ENCODE measurements around the gene SPACA6. TPM values are rescaled to one million over a fixed set of nuclear protein-coding genes. Genes with fewer than 3 reads are reported as not detected.

The SPACA6 gene
- total and polyA plus RNA-seq, 2 experiments from 2014 or later = 7.2 to 13.1 TPM

- Histone ChIP-seq H3K4me3 (no peak overlapping the region), H3K79me2 (no peaks in the 10 kb centered on the region), H4K20me1 (ENCODE audit: insufficient read depth, poor library complexity, severe bottlenecking) (no peaks in the 10 kb centered on the region), H3K27me3 (no peaks in the 10 kb centered on the region), H3K36me3 (replicated peaks; ENCODE audit: insufficient read depth, low read depth) (no peaks in the 10 kb centered on the region), H3K9me2 (replicated peaks; ENCODE audit: insufficient read depth) (no peaks in the 10 kb centered on the region), H3K4me2 (no peak overlapping the region), H2AFZ (no peak overlapping the region), H3K9me3 (ENCODE audit: low read depth) (no peaks in the 10 kb centered on the region), H3K4me1 (ENCODE audit: insufficient read depth) (no peaks in the 10 kb centered on the region), H3K27ac (no peak overlapping the region)
- 71% methylated on average over 4 of the region's 4 CpGs for WGBS (ENCODE audit: low lambda C conversion rate, missing lambda C conversion rate)
- no peak for TF ChIP-seq EZH2 (IDR thresholded peaks at IDR 0.05; ENCODE audit: borderline replicate concordance)
- no peak for TF ChIP-seq EZH2phosphoT487 (IDR thresholded peaks at IDR 0.05; ENCODE audit: low read depth, severe bottlenecking, unreplicated experiment)
- TF ChIP-seq CTCF (IDR thresholded peaks at IDR 0.05; ENCODE audit: poor library complexity) = no peak
- no peak for DNase-seq (ENCODE audit: low spot score)
Measured at GRCh38 chr19:51754770-51755169, 61.6 kb downstream of the SPACA6 start.

MicroRNA genes within 50 kb of the gene (microRNA counts, 767-probe panel; counts per million panel counts)
- microRNA hsa-let-7e-5p (12,547 counts per million, percentile 97 among the panel's probes with 10 or more counts), microRNA hsa-miR-125a-3p (not detected), microRNA hsa-miR-125a-5p (12,195 counts per million, percentile 95 among the panel's probes with 10 or more counts), microRNA hsa-miR-99b-5p (10,743 counts per million, percentile 86 among the panel's probes with 10 or more counts)

Small RNAs within 50 kb of the gene (microRNA-seq; reads per million reads assigned to microRNA genes)
- gene MIR125A (25,462 reads per million, percentile 97 among the genes with 10 or more reads in this experiment), gene MIR99B (25,586 reads per million, percentile 97 among the genes with 10 or more reads in this experiment), gene MIRLET7E (30,756 reads per million, percentile 98 among the genes with 10 or more reads in this experiment)

Small RNAs within 50 kb of the gene (small RNA-seq; reads per million reads assigned to genes)
- not detected for gene AC018755.2
- not detected for gene MIR125A
- 1.5 reads per million, percentile 82 among the genes with 10 or more reads in this experiment for gene MIR99B
- gene MIRLET7E = not detected

Other genes starting within 250 kb of the SPACA6 start
- gene SIGLEC8, start 234.9 kb upstream of the SPACA6 start, total RNA-seq = 0.13 and 1.2 TPM in 2 replicates
- gene SIGLEC8, start 234.9 kb upstream of the SPACA6 start, polyA plus RNA-seq = 0.28 TPM in 1 of 2 replicates, not detected in the other
- not detected in 2 replicates for gene CEACAM18, start 214.8 kb upstream of the SPACA6 start, total RNA-seq
- 0.19 TPM in 1 of 2 replicates, not detected in the other for gene CEACAM18, start 214.8 kb upstream of the SPACA6 start, polyA plus RNA-seq
- not detected in 2 replicates for gene SIGLEC12, start 191.5 kb upstream of the SPACA6 start, total RNA-seq
- gene SIGLEC12, start 191.5 kb upstream of the SPACA6 start, polyA plus RNA-seq = 0.11 and 0.29 TPM in 2 replicates
- gene SIGLEC6, start 161.7 kb upstream of the SPACA6 start, total RNA-seq = not detected in 2 replicates
- gene SIGLEC6, start 161.7 kb upstream of the SPACA6 start, polyA plus RNA-seq = not detected in 2 replicates
- gene ZNF175, start 122.0 kb upstream of the SPACA6 start, total RNA-seq = 3.9 and 4.1 TPM in 2 replicates
- 0.67 and 1.1 TPM in 2 replicates for gene ZNF175, start 122.0 kb upstream of the SPACA6 start, polyA plus RNA-seq
- gene SIGLEC5, start 62.9 kb upstream of the SPACA6 start, total RNA-seq = not detected in 2 replicates
- gene SIGLEC5, start 62.9 kb upstream of the SPACA6 start, polyA plus RNA-seq = not detected in 2 replicates
- 0.13 TPM in 1 of 2 replicates, not detected in the other for gene SIGLEC14, start 46.5 kb upstream of the SPACA6 start, total RNA-seq
- 0.15 and 0.47 TPM in 2 replicates for gene SIGLEC14, start 46.5 kb upstream of the SPACA6 start, polyA plus RNA-seq
- gene HAS1, start 30.7 kb downstream of the SPACA6 start, total RNA-seq = 0.13 TPM in 1 of 2 replicates, not detected in the other
- gene HAS1, start 30.7 kb downstream of the SPACA6 start, polyA plus RNA-seq = 0.07 and 1.4 TPM in 2 replicates
- gene FPR1, start 58.5 kb downstream of the SPACA6 start, total RNA-seq = 0.24 and 0.53 TPM in 2 replicates
- gene FPR1, start 58.5 kb downstream of the SPACA6 start, polyA plus RNA-seq = 1.7 and 2.6 TPM in 2 replicates
- not detected in 2 replicates for gene FPR2, start 67.8 kb downstream of the SPACA6 start, total RNA-seq
- not detected in 2 replicates for gene FPR2, start 67.8 kb downstream of the SPACA6 start, polyA plus RNA-seq
- not detected in 2 replicates for gene FPR3, start 101.8 kb downstream of the SPACA6 start, total RNA-seq
- gene FPR3, start 101.8 kb downstream of the SPACA6 start, polyA plus RNA-seq = not detected in 2 replicates
- 10.4 and 16.3 TPM in 2 replicates for gene ZNF577, start 194.6 kb downstream of the SPACA6 start, total RNA-seq
- gene ZNF577, start 194.6 kb downstream of the SPACA6 start, polyA plus RNA-seq = 7.4 and 11.1 TPM in 2 replicates
- gene ZNF649, start 211.7 kb downstream of the SPACA6 start, total RNA-seq = 13.6 and 16.0 TPM in 2 replicates
- gene ZNF649, start 211.7 kb downstream of the SPACA6 start, polyA plus RNA-seq = 4.9 and 8.6 TPM in 2 replicates
- gene ZNF613, start 234.1 kb downstream of the SPACA6 start, total RNA-seq = 4.3 and 6.5 TPM in 2 replicates
- 3.8 and 5.2 TPM in 2 replicates for gene ZNF613, start 234.1 kb downstream of the SPACA6 start, polyA plus RNA-seq

Measured in hepatocyte (in vitro differentiated cells).